Measurements from ENCODE around the gene BUB3.
A peak's percentile ranks its signal among the peaks of the same experiment; 100 is the strongest.

DNA sequence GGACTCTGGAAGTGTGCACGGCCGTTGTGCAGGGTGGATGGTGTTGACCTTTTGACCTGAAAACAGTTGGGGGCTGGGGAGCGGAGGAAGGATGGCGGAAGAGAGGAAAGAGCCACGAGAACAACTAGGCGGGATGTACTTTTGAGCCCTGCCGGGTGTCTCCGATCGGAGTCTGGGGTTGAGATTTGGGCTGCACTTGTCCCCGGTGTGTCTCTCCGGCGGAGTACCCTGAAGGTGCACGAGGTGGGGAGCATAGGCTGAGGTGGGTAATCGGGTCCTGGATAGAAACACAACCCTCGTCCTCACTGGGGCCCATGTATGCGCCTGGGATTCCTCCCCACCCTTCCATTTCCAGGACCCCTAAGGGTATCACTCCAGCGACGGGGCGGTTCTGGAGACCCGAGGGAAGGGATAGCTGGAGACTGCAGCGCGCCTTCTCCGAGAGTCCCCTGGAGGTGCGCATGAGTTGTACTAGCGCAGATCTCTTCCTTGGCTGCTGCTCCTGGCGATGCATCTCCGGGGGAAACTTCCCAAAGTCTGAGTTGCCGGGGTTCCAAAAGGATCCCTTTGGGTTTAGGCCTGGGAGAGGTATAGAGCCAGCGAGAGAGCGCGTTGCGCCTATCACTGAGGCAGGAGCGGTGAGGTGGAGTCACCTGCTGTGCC, 10.9 kb upstream of the BUB3 start:
- TF ChIP-seq, protein P1, sequence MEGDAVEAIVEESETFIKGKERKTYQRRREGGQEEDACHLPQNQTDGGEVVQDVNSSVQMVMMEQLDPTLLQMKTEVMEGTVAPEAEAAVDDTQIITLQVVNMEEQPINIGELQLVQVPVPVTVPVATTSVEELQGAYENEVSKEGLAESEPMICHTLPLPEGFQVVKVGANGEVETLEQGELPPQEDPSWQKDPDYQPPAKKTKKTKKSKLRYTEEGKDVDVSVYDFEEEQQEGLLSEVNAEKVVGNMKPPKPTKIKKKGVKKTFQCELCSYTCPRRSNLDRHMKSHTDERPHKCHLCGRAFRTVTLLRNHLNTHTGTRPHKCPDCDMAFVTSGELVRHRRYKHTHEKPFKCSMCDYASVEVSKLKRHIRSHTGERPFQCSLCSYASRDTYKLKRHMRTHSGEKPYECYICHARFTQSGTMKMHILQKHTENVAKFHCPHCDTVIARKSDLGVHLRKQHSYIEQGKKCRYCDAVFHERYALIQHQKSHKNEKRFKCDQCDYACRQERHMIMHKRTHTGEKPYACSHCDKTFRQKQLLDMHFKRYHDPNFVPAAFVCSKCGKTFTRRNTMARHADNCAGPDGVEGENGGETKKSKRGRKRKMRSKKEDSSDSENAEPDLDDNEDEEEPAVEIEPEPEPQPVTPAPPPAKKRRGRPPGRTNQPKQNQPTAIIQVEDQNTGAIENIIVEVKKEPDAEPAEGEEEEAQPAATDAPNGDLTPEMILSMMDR (IDR thresholded peaks at IDR 0.05): no peak
- TF ChIP-seq EZH2phosphoT487 (IDR thresholded peaks at IDR 0.05): peak; percentile 59

All from neural progenitor cell (in vitro differentiated cells).